GM21526 (cell line): ENCODE measurements around the gene TMEM101.
"Not testable (repeated sequence)": the region's sequence is repeated elsewhere in the genome, so short reads cannot be mapped to it uniquely, and the experiment has no call there.

Experiments
- ATAC-seq: cut with Tn5 transposase; IDR thresholded peaks from one replicate; pipeline ENCODE4 v1.9.1; 2021; ENCODE audit warnings: moderate library complexity; ENCODE audit not compliant: unreplicated experiment, low FRiP score

Gene TMEM101

GRCh38 chr17:44024853-44025252, 10.1 kb upstream of the TMEM101 start:
- no peak for ATAC-seq

GRCh38 chr17:44024271-44024663, 9.5 kb upstream of the TMEM101 start:
- ATAC-seq: no peak

- ATAC-seq: no peak
Measured at GRCh38 chr17:44023545-44024270, 8.9 kb upstream of the TMEM101 start.

- ATAC-seq: no peak
Measured at GRCh38 chr17:44022246-44022645, 7.5 kb upstream of the TMEM101 start.

- ATAC-seq: not testable (repeated sequence)
Measured at GRCh38 chr17:44021227-44021626, 6.5 kb upstream of the TMEM101 start.

GRCh38 chr17:44014133-44014436, 678 bp downstream of the TMEM101 start:
- no peak for ATAC-seq

GRCh38 chr17:44012874-44013273, 1.9 kb downstream of the TMEM101 start:
- ATAC-seq: no peak

- ATAC-seq: no peak
Measured at GRCh38 chr17:44012391-44012790, 2.4 kb downstream of the TMEM101 start.

- ATAC-seq: no peak
Measured at GRCh38 chr17:44011876-44012275, 2.9 kb downstream of the TMEM101 start.

GRCh38 chr17:44010966-44011647, 3.7 kb downstream of the TMEM101 start:
- no peak for ATAC-seq

GRCh38 chr17:44008205-44008909, 6.4 kb downstream of the TMEM101 start:
- ATAC-seq: no peak

- ATAC-seq: no peak
Measured at GRCh38 chr17:44007346-44008204, 7.2 kb downstream of the TMEM101 start.

- ATAC-seq: peak; percentile 43
Measured at GRCh38 chr17:44006598-44007345, 8.0 kb downstream of the TMEM101 start.

- ATAC-seq: peak; percentile 9
Measured at GRCh38 chr17:44006272-44006597, 8.5 kb downstream of the TMEM101 start.

- no peak for ATAC-seq
Measured at GRCh38 chr17:44005527-44006271, 9.1 kb downstream of the TMEM101 start.

- ATAC-seq: no peak
Measured at GRCh38 chr17:44004761-44005526, 9.8 kb downstream of the TMEM101 start.

GRCh38 chr17:44004077-44004760, 10.5 kb downstream of the TMEM101 start, which contains the start of gene NAGS:
Gene NAGS, plus strand, starts transcription at chr17:44004622. Its CDS starts 42 bp downstream, at chr17:44004664.
- no peak for ATAC-seq
